Neural cell (in vitro differentiated cells): ENCODE data around the gene EEF1A2. TPM values are rescaled to one million over a fixed set of nuclear protein-coding genes. Genes with fewer than 3 reads are reported as not detected.

Experiments used
- H2AFZ ChIP-seq: fragments of 200-600, 300-800 bp; sonication (generic), shearing (Covaris generic); 2 replicates; pipeline ENCODE4 v1.6.0; 2014; ENCODE audit warnings: low read depth, mild to moderate bottlenecking, antibody characterized with exemption, low read length, moderate library complexity
- H3F3A ChIP-seq: fragments of 200-600 bp; shearing (Covaris generic); 2 replicates; pipeline ENCODE4 v1.6.1; 2016; ENCODE audit warnings: mild to moderate bottlenecking, moderate library complexity, mixed read lengths, antibody characterized with exemption, low read length; ENCODE audit not compliant: insufficient read depth, poor library complexity, severe bottlenecking
- H3K27ac ChIP-seq: fragments of 200-600, 300-800 bp; sonication (generic), shearing (Covaris generic); 2 replicates; pipeline ENCODE4 v1.5.1; 2014; ENCODE audit warnings: mild to moderate bottlenecking, low read length, moderate library complexity
- H3K27me3 ChIP-seq: fragments of 300-800, 200-600 bp; sonication (generic), shearing (Covaris generic); 2 replicates; pipeline ENCODE4 v1.6.0; 2014; ENCODE audit warnings: mild to moderate bottlenecking, low read depth, low read length, moderate library complexity; ENCODE audit not compliant: insufficient read depth
- H3K36me3 ChIP-seq: fragments of 300-800, 200-600 bp; sonication (generic), shearing (Covaris generic); 2 replicates; pipeline ENCODE4 v1.5.1; 2014; ENCODE audit warnings: mild to moderate bottlenecking, antibody characterized with exemption, low read length, moderate library complexity; ENCODE audit not compliant: insufficient read depth
- H3K4me2 ChIP-seq: fragments of 300-800, 200-600 bp; sonication (generic), shearing (Covaris generic); 2 replicates; pipeline ENCODE4 v1.6.0; 2014; ENCODE audit warnings: mild to moderate bottlenecking, low read length
- H3K4me3 ChIP-seq: fragments of 300-800, 200-600 bp; sonication (generic), shearing (Covaris generic); 2 replicates; pipeline ENCODE4 v1.5.1; 2014; ENCODE audit warnings: mild to moderate bottlenecking, low read length, moderate library complexity
- H3K79me2 ChIP-seq: fragments of 200-600 bp; shearing (Covaris generic); replicated peaks from 2 replicates; pipeline ENCODE4 v1.6.0; 2014; ENCODE audit warnings: mild to moderate bottlenecking, low read length, moderate library complexity; ENCODE audit not compliant: insufficient read depth
- H3K9ac ChIP-seq: fragments of 300-800, 200-600 bp; sonication (generic), shearing (Covaris generic); 2 replicates; pipeline ENCODE4 v1.6.1; 2016; ENCODE audit warnings: mild to moderate bottlenecking, low read length, mixed read lengths
- H3K9me2 ChIP-seq: fragments of 200-600 bp; shearing (Covaris generic); 2 replicates; pipeline ENCODE4 v1.6.1; 2016; ENCODE audit warnings: mild to moderate bottlenecking, low read length, mixed read lengths; ENCODE audit not compliant: insufficient read depth
- H3K9me3 ChIP-seq: fragments of 200-600, 300-800 bp; sonication (generic), shearing (Covaris generic); 2 replicates; pipeline ENCODE4 v1.6.1; 2016; ENCODE audit warnings: mild to moderate bottlenecking, mixed run types, low read length, moderate library complexity, mixed read lengths
- H4K20me1 ChIP-seq: fragments of 200-600 bp; shearing (Covaris generic); 2 replicates; pipeline ENCODE4 v1.6.1; 2016; ENCODE audit warnings: mild to moderate bottlenecking, mixed run types; ENCODE audit not compliant: insufficient read depth
- CTCF ChIP-seq: fragments of 450-650 bp; IDR thresholded peaks from 2 replicates; pipeline ENCODE4 v1.5.1; 2014; ENCODE audit warnings: antibody characterized with exemption, mild to moderate bottlenecking, moderate library complexity; ENCODE audit not compliant: poor library complexity, severe bottlenecking
- EP300 ChIP-seq: fragments of 450-650 bp; conservative IDR thresholded peaks from 2 replicates; pipeline ENCODE4 v1.6.1; 2014; ENCODE audit warnings: antibody characterized with exemption, mild to moderate bottlenecking, moderate library complexity; ENCODE audit not compliant: poor library complexity, severe bottlenecking
- EZH2 ChIP-seq: fragments of 200-600, 300-800 bp; shearing (Covaris generic), sonication (generic); IDR thresholded peaks from 2 replicates; pipeline ENCODE4 v1.6.1; 2014; ENCODE audit warnings: antibody characterized with exemption, low read length, borderline replicate concordance, mild to moderate bottlenecking; ENCODE audit not compliant: insufficient read depth, poor library complexity, severe bottlenecking
- MXI1 ChIP-seq: fragments of 450-650 bp; conservative IDR thresholded peaks from 2 replicates; pipeline ENCODE4 v1.6.1; 2014; ENCODE audit warnings: antibody characterized with exemption, mild to moderate bottlenecking; ENCODE audit not compliant: poor library complexity, severe bottlenecking
- POLR2AphosphoS5 ChIP-seq: IDR thresholded peaks from 2 replicates; pipeline ENCODE4 v1.6.1; 2012
- RAD21 ChIP-seq: fragments of 450-650 bp; conservative IDR thresholded peaks from 2 replicates; pipeline ENCODE4 v1.6.1; 2014; ENCODE audit warnings: antibody characterized with exemption, mild to moderate bottlenecking, moderate library complexity
- REST ChIP-seq: IDR thresholded peaks from 2 replicates; pipeline ENCODE4 v1.6.1; 2012; ENCODE audit warnings: borderline replicate concordance
- SMC3 ChIP-seq: fragments of 450-650 bp; conservative IDR thresholded peaks from 2 replicates; pipeline ENCODE4 v1.6.1; 2014; ENCODE audit warnings: antibody characterized with exemption, mild to moderate bottlenecking, moderate library complexity; ENCODE audit not compliant: poor library complexity
- TAF1 ChIP-seq: IDR thresholded peaks from 2 replicates; pipeline ENCODE4 v1.6.1; 2012; ENCODE audit warnings: low read depth
- polyA plus RNA-seq: library from polyadenylated mRNA; depleted of rRNA; stranded (reverse); fragments of >200 nt; gene quantifications from 2 replicates; pipeline ENCODE4 v1.2.3, GENCODE V29; 2014

EEF1A2 gene
- polyA plus RNA-seq, 1 donor from 2014 or later, result 208 TPM

GRCh38 chr20:63493563-63494020, 5.3 kb downstream of the EEF1A2 start:
- Histone ChIP-seq H4K20me1 (no peaks in the 10 kb centered on the region), H3K36me3 (peaks cover 18% of the 10 kb centered on the region)

GRCh38 chr20:63492982-63493381, 5.9 kb downstream of the EEF1A2 start:
- no peaks in the 10 kb centered on the region for H4K20me1 ChIP-seq
- no peak overlapping the region for H3K4me3 ChIP-seq
- H3K9me3 ChIP-seq, result no peaks in the 10 kb centered on the region
- no peak overlapping the region for H3K4me2 ChIP-seq
- no peak overlapping the region for H2AFZ ChIP-seq
- no peaks in the 10 kb centered on the region for H3F3A ChIP-seq
- H3K27me3 ChIP-seq, result no peaks in the 10 kb centered on the region
- TF ChIP-seq TAF1, result no peak
- TF ChIP-seq MXI1, result no peak
- no peak for TF ChIP-seq CTCF
- TF ChIP-seq EP300, result no peak
- H3K36me3 ChIP-seq, result peaks cover 18% of the 10 kb centered on the region
- no peak overlapping the region for H3K27ac ChIP-seq
- peaks cover 3% of the 10 kb centered on the region for H3K79me2 ChIP-seq
- no peaks in the 10 kb centered on the region for H3K9me2 ChIP-seq
- H3K9ac ChIP-seq, result no peak overlapping the region

More at GRCh38 chr20:63493563-63494020, 5.3 kb downstream of the EEF1A2 start:
- Histone ChIP-seq H3K27ac (no peak overlapping the region), H3F3A (no peaks in the 10 kb centered on the region), H3K4me2 (no peak overlapping the region), H3K79me2 (peaks cover 3% of the 10 kb centered on the region), H3K9ac (no peak overlapping the region), H3K4me3 (no peak overlapping the region), H3K9me2 (no peaks in the 10 kb centered on the region), H3K27me3 (no peaks in the 10 kb centered on the region), H2AFZ (no peak overlapping the region), H3K9me3 (no peaks in the 10 kb centered on the region)
- TF ChIP-seq EP300 (no peak), RAD21 (no peak), CTCF (no peak), EZH2 (no peak), REST (no peak), POLR2AphosphoS5 (no peak), MXI1 (no peak), TAF1 (no peak), SMC3 (no peak)
